GM03348 (cell line): ENCODE results near the gene CREBBP.

Source experiments
- DNase-seq: peaks from one replicate; pipeline ENCODE4 v3.0.0; 2012; ENCODE audit warnings: low spot score

The CREBBP gene

DNA sequence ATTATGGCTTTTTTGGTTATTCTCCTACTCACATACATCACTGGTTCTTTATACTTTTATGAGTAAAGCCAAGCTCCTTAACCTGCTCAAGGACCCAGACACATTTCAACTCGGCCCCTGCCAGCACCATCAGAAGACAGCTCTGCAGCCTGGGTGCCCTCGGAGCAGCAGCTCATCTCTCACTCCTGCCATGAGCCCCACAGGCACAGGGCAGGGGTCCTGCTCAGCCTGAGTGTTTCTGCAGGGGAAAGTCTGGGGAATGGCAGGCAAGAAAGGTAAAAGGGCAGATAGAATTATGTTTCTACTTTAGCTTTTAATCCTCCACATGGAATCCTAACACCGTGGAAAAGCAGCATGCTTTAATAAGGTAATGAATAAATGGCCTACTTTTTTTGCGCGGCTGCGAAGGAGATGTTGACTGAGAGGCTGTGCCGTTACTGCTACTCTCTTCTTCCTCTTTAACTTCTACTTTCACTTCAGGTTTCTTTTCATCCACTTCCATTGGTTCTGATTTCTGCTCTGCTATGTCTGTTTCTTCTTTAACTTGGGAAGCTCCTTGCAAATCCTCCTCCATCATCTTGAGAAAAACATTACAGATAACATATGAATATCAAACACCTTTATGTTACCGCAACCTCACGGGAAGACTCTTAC lies 113.1 kb downstream of the CREBBP start:
- DNase-seq: no peak

DNA sequence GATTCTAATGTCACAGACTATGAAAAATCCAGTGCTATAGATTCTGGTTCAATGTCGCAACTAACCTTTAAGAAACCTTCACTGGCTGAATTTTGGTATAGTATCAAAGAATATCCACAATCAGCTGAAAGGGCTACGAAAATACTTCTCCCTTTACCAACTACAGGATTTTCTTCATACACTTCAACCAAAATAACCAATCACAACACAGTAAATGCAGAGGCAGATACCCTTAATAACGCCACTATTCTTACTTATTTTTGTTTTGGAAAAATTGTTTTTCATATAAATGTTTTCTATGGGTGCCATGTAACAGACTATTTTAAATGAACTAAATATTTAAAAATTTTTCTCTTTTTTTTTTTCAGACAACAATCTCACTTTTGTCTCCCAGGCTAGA lies 114.3 kb downstream of the CREBBP start:
- no peak for DNase-seq

DNA sequence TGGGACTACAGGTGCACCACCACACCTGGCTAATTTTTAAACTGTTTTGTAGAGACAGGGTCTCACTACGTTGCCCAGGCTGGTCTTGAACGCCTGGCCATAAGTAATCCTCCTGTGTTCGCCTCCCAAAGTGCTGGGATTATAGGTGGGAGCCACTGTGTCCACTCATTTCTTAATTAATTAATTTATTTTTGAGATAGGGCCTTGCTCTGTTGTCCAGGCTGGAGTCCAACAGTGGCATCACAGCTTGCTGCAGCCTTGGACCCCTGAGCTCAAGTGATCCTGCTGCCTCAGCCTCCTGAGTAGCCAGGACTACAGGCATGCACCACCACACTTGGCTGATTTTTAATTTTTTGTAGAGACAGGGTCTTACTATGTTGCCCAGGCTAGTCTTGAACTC lies 116.1 kb downstream of the CREBBP start:
- DNase-seq: no peak

DNA sequence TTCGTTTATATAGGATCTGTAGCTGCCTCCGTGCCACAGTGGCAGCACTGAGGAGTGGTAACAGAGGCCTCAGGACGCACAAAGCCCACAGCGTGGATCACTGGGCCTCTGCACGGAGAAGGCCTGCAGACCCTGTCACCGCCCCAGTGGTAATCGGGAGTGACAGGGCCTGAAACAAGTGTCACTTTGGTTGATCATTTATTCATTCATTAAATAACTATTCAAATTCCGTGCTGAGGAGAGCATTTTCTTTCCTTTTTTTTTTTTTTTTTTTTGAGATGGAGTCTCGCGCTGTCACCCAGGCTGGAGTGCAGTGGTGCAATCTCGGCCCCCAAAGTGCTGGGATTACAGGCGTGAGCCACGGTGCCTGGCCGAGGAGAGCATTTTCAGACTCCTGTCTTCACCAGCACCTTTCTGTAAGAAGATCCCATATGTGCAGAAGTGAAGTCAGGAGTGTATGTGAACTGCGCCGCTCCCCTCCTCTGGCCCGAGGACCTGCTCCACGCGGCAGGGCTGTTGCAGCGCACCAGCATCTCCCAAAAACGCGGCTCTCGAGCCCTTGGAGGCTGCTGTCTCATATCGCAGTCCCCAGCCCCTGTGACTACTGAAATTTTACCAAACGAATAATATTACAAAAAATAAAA lies 118.3 kb downstream of the CREBBP start:
- DNase-seq: no peak

DNA sequence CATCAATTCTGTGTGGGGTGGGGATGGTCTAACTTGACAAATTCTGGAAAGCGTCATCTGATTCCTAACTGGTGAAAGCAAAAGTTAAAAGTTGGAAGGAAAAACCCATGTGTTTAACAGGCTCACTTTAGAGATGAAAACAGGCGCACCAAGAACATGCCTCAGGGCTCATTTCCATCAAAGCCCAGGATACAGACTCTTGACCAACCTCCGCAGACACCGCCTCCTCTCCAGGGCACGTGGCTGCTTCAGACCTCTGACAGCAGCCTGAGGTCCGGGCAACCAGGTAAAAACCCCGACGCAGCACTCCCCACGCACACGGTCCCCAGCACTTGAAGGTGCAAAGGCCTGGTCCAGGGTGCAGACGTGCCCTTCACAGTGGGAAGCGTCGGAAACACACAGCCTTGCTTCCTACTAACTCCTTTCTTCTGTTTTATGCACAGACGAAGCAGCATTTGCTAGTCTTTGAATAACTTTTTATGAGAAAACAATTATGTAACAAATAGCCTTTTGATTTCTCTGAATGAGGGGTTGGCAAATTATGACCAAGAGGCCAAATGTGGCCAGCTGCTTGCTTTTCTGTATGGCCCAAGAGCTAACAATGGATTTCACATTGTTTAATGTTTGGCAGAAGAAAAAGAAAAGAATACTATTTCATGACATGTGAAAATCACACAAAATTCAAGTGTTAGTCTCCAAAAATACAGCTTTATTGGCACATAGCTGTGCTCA lies 119.0 kb downstream of the CREBBP start:
- DNase-seq: no peak

DNA sequence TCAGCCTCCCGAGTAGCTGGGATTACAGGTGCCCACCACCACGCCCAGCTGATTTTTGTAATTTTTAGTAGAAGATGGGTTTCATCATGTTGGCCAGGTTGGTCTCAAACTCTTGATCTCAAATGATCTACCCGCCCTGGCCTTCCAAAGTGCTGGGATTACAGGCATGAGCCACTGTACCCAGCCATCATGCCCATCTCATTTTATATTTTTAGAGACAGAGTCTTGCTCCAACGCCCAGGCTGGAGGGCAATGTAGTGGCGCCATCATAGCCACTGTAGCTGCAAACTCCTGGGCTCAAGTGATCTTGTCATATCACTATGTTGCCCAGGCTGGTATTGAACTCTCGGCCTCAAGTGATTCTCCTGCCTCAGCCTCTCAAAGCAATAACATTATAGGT lies 120.0 kb downstream of the CREBBP start:
- DNase-seq: no peak

DNA sequence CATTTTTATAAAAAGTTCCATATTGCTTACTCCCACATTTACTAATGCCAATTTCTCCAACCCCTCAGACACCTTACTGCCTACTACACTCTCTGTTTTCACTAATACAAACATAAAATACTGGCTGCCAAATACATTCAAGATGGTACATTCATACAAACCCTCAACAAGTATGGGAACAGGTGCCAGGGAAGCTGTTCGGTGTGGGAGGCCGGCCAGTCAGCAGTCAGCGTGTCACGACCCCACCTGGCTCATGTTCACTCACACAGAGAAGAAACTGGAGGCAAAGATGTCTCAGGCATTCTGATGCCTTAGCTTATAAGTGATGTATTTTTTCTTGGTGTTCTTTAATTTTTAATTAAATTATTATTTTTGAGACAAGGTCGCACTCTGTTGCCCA lies 120.8 kb downstream of the CREBBP start:
- DNase-seq: no peak

DNA sequence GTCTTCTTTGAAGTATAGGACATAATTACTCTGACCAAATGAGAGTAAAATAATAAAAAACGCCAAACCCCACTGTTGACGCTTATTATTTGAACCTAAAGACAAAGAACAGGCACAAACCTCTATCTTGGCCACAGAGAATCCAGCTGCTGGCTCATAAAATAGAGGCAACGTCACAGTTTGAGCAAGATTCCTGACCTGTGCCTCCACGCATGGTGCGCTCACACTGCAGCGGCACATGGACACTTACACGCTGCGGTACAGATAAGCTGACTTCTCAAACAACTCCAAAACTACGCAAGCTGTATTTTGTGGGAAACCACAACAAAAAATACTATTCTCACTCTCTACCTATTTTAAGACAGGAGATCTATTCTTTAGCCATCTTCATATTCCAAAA lies 124.4 kb downstream of the CREBBP start:
- DNase-seq: no peak

DNA sequence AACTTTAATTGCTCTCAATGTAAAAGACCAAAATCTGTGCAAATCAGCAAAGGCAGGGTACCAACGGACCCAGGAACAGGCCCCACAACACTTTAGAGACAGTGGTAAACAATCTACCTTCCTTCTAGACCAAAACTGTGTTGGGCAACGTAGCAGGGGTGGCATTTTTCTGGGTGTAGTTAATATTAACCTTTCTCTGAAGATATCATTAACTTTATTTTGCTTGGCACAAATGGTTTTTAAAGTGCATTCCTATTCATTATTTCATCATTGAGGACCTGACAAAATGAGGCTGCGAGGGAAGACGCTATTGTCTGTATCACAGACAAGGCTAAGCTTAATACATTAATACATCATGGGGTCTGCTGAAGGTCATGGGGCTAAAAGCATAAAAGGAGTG lies 125.3 kb downstream of the CREBBP start:
- DNase-seq: no peak

DNA sequence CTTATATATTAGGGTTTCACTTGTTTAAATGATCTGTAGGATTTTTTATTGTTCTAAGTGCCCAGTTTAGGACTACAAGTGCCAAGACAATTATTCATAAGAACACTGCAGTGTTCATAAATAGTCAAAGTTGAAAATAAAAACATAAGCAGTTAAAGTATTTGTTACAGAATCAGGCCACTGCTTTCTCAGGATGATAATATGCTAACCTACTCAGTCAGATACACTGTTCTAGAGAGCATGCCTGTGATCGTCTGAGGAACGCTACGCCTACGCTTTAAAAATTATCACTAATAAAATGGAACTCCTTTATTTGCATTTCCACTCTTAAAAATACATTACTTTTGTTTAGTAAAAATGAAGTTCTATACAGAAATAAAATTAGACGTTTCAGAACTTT lies 125.7 kb downstream of the CREBBP start:
- DNase-seq: no peak

DNA sequence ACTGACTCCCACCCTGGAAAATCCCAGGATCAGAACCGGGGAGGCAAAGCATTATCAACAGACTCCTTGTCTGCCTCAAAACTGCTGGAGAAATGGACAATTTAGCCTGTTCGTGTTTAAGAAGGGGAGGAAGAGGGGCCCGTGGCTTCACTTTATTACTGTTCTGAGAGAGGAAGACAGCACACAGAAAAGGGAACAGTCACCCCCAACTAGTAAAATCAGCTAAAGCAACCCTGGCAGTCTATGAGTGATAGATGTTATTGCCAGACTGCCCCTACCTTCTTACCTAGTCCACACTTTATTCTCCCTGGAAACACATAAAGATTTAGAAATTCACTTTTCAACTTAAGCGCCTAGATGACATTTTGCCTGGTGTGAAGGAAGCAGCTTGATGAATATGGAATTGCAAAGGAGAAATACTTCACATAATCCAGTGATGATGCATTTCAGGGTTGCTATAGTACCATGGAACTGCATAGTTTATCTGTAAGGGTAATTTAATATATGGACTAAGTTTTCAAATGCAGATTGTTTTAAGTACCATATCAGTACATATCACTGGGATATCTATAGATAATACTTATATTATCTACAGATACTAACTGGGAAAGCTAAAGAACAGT lies 126.3 kb downstream of the CREBBP start:
- peak; percentile 41 for DNase-seq

DNA sequence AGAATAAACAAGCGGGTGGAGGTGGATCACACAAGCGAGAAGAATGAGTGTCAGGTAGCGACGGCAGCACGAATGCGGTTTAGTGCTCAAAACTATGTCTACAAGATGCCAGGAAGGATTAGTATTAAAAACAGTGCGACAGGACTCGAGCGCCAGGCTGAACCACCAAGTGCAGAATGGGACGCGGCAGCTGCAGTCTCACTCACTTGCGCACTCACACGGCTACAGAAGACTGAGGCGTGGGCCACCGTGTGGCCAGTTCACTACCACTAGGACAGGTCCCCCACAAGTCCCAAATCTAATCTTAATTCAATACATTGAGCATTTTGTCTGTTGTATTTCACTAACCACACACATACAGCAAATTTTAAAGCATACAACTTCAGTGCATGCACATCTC lies 127.5 kb downstream of the CREBBP start:
- no peak for DNase-seq

DNA sequence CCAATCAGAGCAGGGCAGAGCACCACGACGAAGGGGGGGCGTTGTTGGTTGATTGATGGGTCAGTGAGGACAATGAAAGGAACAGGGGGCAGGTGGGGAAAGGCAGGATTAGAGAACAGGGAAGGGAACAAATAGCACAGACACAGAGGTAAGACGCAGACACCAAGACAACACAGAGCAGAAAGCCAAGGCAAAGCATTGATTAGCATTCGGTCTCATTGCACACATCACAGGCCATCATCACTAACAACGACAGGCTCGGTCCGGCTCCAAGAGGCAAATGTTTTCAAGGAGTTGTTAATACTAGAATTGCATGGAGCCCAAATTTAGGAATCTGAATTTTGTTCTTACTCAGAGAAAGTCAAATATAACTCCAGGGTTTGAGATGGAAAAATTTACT lies 128.6 kb downstream of the CREBBP start:
- DNase-seq: no peak

DNA sequence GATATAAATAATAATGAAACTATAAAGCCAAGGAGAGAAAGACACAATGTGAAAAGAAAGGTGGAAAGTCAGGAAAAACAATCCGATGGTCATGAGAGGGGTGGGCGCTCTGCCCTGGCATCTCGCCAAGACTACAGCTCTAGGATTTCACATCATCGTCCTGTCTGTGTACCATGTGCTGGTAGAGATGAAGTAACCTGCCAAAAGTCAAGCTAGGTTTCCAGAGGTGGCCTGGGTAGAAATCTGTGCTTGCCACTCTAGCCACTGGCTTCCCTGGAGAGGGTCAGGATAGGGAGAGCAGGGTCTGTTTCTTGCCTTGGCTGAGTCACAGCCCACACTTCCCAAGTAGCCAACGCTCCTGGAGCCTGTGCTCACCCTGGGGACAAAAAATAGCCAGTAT lies 132.2 kb downstream of the CREBBP start:
- no peak for DNase-seq

DNA sequence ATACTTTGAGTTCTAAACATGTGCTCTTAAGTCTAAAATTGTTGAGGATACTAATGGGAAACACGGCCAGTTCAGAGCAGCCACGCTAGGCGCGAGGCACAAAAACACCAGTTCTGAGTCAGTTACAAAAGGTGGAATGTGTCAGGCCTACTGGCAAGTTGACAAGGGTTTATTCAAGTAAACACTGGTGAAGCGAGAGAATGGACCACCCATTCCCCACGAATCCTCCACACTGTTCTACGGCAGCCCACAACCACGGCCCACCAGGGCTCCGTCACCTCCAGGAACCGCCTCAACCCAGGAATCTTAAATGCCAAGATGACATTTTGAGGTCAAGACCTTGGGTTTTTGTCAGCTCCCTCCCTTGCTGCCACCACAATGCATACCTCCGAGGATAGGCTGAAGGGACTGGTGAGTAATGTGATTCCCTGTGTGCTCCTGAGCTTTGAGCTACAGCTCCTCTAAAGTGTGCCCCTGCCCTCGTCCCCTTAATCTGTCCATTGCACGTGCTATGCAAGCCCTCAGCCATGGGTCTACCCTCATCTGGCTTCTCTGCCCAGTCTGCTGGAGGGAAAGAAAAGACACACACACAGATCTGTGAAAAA lies 134.7 kb downstream of the CREBBP start:
- no peak for DNase-seq

DNA sequence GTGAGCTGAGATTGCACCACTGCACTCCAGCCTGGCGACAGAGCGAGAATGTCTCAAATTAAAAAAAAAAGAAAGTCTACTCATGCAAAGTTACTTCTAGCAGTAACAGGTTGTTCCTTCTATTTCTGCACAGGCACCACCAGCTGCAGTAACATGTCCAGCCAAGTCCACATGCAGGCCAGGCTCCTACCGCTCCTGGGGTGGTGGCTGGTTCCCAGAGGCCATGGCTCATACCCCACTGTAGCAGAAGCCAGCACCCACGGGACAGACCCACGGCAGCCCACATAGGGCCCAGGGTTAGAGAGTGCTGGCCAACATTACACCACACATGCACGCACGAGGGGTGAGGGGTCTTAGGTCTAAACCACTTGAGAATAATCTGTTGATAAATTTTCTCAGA lies 136.5 kb downstream of the CREBBP start:
- DNase-seq: no peak

DNA sequence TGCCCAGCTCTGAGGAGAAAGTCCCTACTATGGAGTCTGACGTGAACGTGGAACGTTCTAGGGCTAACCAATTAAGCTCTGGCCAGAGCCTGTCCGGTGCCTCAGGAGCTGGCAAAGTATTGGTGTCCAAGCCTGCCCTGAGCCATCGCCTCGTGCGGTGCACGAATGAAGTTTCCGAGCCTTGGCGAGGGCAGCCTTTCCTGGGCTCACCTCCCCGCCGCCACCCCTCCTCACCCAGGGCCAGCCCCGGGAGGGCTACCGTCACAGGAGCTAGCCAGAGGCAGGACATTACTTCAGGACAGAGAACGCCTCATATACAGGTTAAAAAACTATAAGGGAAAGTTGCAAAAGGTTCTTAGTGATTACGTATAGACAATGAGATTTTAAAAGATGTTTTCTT lies 139.6 kb downstream of the CREBBP start:
- DNase-seq: no peak

DNA sequence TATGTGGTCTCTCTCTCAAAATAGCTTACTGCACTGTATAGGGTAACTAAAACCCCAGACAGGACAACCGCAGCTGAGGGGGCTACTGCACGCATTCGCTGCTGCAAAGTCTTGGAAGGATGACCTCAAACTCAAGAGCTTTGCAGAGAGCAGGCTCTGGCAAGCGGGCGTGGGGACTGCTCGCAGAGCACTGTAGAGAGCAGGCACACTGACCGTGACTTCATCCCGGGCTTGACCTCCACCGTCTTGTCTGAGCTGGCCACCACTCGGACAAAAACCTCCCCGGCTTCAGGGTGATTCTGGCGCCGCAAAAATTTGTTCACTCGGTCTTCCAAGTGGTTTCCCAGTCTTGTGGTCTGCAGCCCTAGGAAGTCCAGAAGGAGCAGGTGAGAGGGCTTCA lies 140.3 kb downstream of the CREBBP start:
- DNase-seq: no peak

DNA sequence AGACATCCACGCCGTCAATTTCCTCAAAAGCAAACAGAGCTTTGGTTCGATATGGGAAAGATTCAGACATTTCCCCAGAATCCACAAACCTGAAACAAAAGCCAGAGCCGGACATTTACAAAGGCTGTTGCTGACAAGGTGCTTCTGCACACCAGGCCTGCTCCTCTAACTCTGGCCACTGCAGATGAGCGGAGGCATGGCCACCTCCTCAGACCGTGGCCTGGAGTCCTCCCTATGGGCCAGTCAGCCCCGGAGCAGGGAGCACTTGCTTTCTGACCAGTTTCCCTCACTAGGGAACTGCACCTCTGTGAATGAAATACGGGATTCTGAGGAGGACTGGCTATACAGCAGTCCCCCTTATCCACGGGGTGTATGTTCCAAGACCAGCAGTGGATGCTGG lies 140.9 kb downstream of the CREBBP start:
- no peak for DNase-seq

DNA sequence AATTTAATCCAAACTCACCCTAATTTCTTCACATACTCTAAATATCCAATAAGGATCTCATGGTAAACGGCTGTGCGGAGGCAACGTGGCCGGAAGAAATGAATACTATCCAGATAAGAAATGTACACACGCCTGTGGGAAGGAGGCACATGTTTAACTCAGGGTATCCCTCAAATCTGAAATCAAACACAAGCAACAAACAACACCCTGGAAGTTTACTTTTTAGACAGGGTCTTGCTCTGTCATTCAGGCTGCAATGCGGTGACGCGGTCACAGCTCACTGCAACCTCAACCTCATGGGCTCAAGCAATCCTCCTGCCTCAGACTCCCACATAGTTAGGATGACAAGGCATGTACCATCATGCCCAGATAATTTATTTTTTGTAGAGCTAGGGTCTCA lies 142.0 kb downstream of the CREBBP start:
- no peak for DNase-seq

DNA sequence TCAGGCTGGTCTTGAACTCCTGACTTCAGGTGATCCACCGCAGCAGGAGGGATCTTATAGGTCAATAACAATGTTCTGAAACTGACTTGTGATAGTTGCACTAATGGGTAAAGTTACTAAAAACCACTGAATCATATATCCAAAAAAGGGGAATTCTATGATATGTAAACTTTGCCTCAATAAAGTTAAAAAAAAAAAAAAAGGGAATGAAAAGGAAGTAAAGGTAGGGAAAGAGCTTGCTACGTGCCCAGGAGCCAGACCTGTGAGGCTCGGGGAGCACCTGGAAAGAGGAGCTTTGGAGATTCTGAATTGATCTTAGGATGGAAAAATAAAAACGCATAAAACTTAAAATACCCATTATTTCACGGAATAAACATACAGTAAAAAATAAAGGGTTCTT lies 142.4 kb downstream of the CREBBP start:
- DNase-seq: no peak

DNA sequence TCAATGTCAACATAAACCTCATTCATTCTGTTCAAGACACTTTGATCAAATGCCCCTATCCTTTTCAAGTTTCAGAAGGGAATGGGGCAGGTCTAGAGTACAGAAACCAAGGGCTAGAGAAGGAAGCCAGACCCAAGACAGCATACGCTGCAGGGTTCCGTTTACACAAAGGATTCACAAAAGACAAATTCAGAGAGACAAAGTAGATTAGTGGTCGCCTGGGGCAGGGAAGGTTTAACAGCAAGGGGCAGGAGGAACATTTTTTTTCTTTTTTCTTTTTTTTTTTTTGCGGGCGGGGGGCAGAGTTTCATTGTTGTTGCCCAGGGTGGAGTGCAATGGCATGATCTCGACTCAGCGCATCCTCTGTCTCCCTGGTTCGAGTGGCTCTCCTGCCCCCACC lies 143.3 kb downstream of the CREBBP start:
- DNase-seq: no peak

DNA sequence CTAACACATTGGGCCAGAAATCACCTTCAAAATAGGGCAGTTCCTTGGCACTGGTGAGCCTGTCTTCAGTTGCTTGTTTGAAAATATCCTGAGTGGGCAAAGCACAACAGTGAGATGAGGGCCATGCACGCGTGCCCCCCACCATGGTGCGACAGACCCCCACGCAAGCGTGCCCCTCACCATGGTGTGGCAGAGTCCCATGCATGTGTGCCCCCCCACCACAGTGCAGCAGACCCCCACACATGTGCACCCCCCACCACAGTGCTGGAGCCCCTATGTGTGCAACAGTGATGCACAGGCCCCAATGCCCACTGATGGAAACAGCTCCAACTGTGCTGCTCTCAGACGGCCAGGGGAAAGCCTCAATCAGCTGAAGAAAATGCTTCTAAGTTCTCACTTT lies 144.4 kb downstream of the CREBBP start:
- no peak for DNase-seq
